GM18861 (cell line): ENCODE measurements around the gene TXNDC17.
"Not testable (repeated sequence)": the region's sequence is repeated elsewhere in the genome, so short reads cannot be mapped to it uniquely, and the experiment has no call there.

ENCODE experiments used
- ATAC-seq: cut with Tn5 transposase; IDR thresholded peaks from one replicate; pipeline ENCODE4 v1.9.1; 2021; ENCODE audit not compliant: unreplicated experiment

The TXNDC17 gene

GRCh38 chr17:6636616-6637457, 4.0 kb upstream of the TXNDC17 start:
- ATAC-seq = no peak

DNA sequence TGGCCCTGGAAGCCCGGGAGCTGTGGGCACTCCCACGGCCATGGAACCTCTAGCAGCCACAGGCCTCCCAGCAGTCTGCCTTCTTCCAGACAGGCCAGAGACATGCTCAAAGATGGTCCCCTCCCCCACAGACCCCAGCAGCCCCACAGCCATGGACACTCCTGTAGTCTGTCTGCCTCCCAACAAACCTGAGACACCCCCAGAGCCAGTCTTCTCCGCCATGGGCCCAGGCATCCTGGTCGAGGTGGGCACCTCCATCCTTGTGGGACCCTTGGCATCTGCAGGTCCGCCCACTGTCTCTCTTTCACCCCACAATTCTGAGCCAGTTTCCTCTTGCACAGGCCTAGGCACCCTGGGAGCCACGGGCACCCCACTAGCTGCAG, 3.4 kb upstream of the TXNDC17 start:
- ATAC-seq = no peak

GRCh38 chr17:6638046-6638908, 2.6 kb upstream of the TXNDC17 start:
- no peak for ATAC-seq

GRCh38 chr17:6639014-6639585, 1.8 kb upstream of the TXNDC17 start:
- ATAC-seq = no peak

DNA sequence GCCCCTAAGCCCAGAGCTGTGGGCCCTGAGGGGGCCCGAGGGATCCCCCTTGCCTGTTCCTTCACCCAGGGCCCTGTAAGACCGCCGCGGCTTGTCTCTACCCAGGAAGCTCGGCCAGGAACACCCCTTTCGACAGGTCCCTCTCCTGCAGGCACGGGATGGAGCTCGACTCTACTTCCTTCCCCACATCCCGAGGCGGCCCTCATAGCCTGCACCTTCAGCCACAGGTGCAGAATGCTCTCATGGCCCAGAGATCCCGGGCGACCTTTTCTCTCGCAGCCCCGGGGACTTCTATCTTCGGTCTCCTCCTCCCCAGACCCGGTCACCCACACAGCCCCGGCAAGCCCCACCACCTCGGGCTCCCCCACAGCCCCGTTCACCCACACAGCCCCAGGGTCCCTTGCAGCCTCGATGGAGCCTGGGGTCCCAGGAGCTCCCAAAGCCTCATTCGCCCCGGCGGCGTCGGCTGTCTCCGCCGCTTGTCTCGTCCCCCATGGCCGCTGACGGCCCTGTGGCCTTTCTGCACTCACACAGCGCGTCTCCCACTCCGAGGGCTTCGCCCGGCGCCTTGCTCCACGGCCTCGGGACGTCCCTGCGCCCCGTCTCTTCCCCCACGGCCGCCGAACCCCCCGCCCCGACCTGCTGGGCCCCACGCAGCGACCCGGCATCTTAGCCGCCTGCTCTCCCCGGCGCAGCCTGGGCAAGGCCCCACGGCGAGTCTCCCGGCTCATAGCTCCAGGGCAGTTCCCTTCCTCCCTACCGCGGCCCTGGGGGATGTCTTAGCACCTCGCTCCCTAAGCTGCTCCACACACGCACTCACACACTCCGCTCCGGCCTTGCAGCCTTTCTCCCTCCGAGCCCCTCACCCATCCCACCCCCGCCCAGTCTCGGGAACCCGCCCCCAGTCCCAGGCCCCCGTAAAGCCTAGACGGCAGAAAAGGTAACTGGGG, 999 bp upstream of the TXNDC17 start:
- no peak for ATAC-seq

- ATAC-seq = no peak
These were observed 495 bp downstream of the TXNDC17 start for GRCh38 chr17:6641247-6641863.

- ATAC-seq = no peak
These were observed 1.7 kb downstream of the TXNDC17 start for GRCh38 chr17:6642592-6642991.

DNA sequence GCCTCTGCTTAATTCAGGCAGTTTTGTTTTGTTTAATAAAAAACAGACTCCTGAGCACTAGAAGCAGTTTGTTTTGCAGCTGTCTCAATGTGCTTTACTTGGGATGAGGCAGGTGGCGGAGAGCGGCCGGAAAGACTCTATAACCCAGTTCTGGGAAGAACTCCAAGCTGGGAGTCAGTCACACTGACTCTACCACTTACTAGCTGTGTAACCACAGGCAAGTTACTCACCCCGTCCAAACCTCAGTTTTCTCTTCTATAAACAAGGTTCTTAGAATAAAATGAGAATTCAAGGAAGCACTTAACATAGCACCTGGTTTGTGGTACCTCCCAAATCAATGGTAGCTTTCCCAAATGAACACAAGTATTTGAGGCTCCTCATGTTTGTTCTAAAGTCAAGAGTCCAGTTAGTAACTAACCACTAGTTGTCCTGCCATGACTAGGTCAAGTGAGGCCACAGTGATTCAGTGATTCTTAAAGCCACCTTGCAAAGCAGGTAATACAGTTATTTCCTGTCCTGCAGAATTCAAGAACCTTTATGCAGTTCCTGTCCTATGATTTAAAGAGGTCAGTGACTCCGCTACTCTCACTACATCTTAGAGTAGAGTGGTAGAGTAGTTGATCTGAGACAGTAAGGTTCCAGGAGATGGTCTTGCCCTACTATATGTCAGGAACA, 2.7 kb downstream of the TXNDC17 start:
- ATAC-seq = no peak

GRCh38 chr17:6648181-6648580, 7.3 kb downstream of the TXNDC17 start:
- no peak for ATAC-seq

- peak; percentile 73 for ATAC-seq
These were observed 10.6 kb downstream of the TXNDC17 start, which contains the start of the genes C17orf100 and MED31 for GRCh38 chr17:6651354-6651918. TSS of gene C17orf100 (plus strand) at chr17:6651762. CDS start at chr17:6651914, 152 bp downstream. TSS of gene MED31 (minus strand) at chr17:6651605. CDS start at chr17:6651528, 77 bp downstream.

- ATAC-seq = no peak
These were observed 11.1 kb downstream of the TXNDC17 start for GRCh38 chr17:6651919-6652452.

DNA sequence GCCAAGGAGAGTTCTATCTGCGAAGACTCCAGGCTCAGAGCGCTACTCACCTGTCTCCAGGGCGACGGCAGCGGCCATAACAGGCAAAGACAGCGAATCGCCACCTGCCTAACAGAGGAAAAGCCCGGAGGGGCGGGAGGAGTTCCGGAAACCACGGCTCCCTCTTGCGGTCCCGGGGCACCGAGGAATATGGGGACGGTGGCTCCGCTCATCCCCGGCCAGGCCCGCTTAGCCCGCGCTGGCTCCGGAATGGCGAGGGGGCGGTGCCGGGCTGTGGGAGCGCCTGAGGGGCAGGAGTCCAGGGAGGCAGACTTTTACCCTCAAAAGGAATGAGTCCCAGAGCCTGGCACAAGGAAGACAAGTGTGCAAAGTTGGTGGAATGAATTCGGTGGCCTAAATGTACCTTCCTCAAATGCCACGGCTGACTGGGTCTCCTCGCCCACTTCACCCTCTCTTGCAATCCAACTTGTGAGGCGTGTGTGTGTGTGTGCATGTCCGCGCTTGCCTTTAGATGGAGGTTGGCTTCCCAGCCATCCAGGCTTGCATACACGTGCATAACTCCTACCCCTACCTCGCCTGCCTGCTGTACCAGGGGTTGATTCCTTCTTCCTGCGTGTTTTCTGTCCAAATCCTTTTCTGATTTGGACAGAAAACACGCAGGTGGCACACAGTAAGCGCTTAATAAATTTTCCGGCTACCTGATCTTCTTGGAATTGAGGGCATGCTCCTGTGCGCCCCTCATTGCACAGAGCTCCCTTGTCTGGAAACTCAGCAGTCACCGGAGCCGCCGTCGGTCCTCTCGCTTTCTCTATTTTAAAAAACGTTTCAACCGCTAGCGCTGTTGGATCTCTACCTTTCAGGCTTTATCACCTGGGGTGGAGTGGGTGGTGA, 14.2 kb downstream of the TXNDC17 start:
- no peak for ATAC-seq

- ATAC-seq = not testable (repeated sequence)
These were observed 15.0 kb downstream of the TXNDC17 start for GRCh38 chr17:6655732-6656361.

DNA sequence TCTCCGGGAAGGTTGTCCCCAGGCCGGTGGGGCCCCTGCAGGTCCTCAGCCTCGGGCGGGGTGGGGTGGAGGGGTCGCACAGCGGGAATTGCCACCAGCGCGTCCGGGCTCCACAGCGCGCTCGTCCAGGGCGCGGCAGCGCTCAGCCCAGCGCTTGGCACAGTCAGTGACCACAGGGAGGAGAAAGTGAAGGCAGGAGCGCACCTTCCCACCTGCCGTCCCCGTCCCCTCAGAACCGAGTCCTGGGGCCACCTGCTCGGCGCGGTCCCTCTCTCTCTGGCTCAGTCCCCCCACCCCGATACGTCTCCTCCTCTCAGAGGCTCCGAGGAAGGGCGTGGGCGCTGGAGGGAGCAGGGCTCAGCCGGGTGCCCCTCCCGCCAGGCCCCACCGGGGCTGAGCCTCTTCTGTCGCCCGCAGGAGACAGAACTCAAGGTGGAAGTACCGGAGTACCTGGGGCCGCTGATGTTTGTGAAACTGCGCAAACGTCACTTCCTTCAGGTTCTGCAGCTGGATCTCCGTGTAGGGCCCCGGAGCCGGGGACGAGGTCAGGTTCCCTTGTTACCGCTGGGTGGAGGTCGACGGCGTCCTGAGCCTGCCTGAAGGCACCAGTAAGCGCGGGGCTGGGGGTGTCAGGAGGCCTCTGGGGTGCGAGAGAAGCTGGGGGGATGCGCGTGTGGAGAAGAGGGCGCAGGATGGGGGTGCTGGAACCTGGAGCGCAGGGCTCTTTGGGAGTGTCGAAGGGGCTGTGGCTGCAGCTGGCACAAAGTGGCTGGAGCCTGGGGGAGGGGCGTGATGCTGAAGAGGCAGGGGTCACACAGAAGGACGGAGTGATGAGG, 16.2 kb downstream of the TXNDC17 start:
- ATAC-seq = not testable (repeated sequence)

- ATAC-seq = no peak
These were observed 16.9 kb downstream of the TXNDC17 start for GRCh38 chr17:6657633-6658287.

DNA sequence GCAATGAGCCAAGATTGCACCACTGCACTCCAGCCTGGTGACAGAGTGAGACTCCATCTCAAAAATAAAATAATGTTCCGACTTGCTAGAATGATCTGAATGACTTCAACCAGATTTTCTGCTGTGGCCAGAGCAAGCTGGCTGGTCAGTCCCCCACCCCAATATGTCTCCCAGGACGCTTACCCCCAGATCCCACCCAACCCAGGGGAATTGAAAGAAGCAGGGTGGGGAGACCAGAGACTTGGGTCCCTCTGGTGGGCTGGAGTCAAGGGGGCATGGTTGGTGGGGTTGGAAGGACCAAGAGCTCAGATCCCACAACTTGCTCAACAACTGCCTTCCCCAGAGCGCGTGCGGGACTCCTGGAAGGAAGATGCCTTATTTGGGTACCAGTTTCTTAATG, 17.6 kb downstream of the TXNDC17 start:
- not testable (repeated sequence) for ATAC-seq
